Right lobe of liver (tissue), 4 donors: Measurements from ENCODE around the gene MT1M.

Source experiments
- POLR2A ChIP-seq: fragments of 450-650 bp; IDR thresholded peaks from one replicate; pipeline ENCODE4 v1.6.1; 2017; ENCODE audit warnings: antibody characterized with exemption, mild to moderate bottlenecking
- TF ChIP-seq, protein P1 (sequence below), 4 donors: fragments of 200-600 bp in 3 of 4; fragments of 450-650 bp in 1 of 4; IDR thresholded peaks; one replicate each; pipeline versions ENCODE4 v1.5.1 to v1.8.0; 2016 to 2022; ENCODE audit warnings: antibody characterized with exemption in 4 of 4, mild to moderate bottlenecking in 2 of 4
- donor health status: DM: no; HTN: no; CAD: no.
- donor health status: DM: no; HTN: no; CAD: no.
- donor health status: DM: no; HTN: yes; CAD: no.

GRCh38 chr16:56657555-56658326 is 25.3 kb downstream of the MT1M start, which contains the start of gene MT1F:
- TF ChIP-seq, protein P1, sequence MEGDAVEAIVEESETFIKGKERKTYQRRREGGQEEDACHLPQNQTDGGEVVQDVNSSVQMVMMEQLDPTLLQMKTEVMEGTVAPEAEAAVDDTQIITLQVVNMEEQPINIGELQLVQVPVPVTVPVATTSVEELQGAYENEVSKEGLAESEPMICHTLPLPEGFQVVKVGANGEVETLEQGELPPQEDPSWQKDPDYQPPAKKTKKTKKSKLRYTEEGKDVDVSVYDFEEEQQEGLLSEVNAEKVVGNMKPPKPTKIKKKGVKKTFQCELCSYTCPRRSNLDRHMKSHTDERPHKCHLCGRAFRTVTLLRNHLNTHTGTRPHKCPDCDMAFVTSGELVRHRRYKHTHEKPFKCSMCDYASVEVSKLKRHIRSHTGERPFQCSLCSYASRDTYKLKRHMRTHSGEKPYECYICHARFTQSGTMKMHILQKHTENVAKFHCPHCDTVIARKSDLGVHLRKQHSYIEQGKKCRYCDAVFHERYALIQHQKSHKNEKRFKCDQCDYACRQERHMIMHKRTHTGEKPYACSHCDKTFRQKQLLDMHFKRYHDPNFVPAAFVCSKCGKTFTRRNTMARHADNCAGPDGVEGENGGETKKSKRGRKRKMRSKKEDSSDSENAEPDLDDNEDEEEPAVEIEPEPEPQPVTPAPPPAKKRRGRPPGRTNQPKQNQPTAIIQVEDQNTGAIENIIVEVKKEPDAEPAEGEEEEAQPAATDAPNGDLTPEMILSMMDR (IDR thresholded peaks at IDR 0.05): no peak
- TF ChIP-seq POLR2A: peak; percentile 64
